H1 (cell line): Measurements from ENCODE around the gene PUDP. TPM values are rescaled to one million over a fixed set of nuclear protein-coding genes. Genes with fewer than 3 reads are reported as not detected.

Experiments used
- CTCF ChIA-PET: fragments of 300-600 bp; sonication (Branson Sonifier 250); formaldehyde crosslinking; loops from one replicate; lab custom pipeline; 2021; ENCODE audit not compliant: partially characterized antibody; lab: Charles Lee
- POLR2A ChIA-PET: fragments of 300-600 bp; sonication (Branson Sonifier 250); formaldehyde crosslinking; loops from one replicate; lab custom pipeline; 2021; ENCODE audit warnings: inconsistent platforms; ENCODE audit not compliant: partially characterized antibody; lab: Charles Lee
- DNase-seq, 2 experiments: peaks; one replicate each; pipeline versions ENCODE4 v3.0.0 to v3.0.0-alpha.2; 2010 to 2022; ENCODE audit warnings: low spot score in 2 of 2, low read depth in 1 of 2, mixed read lengths in 1 of 2
- FAIRE-seq: peaks from 2 replicates; lab custom pipeline; 2011; peaks lifted over from hg19 to GRCh38; lab: Jason Lieb, UNC
- H2AFZ ChIP-seq: 2 replicates; pipeline ENCODE4 v1.8.1; 2012; ENCODE audit warnings: low read length, inconsistent platforms
- H2AK5ac ChIP-seq: 2 replicates; pipeline ENCODE4 v1.6.1; 2013; ENCODE audit warnings: low read depth, low read length
- H2BK120ac ChIP-seq: replicated peaks from 2 replicates; pipeline ENCODE3; 2013; ENCODE audit warnings: low read depth, low read length, inconsistent platforms
- H2BK12ac ChIP-seq: 2 replicates; pipeline ENCODE4 v1.6.1; 2013; ENCODE audit warnings: low read depth, low read length
- H2BK15ac ChIP-seq: 2 replicates; pipeline ENCODE4 v1.6.1; 2013; ENCODE audit warnings: low read length
- H2BK20ac ChIP-seq: 2 replicates; pipeline ENCODE4 v1.6.1; 2013; ENCODE audit warnings: low read length
- H2BK5ac ChIP-seq: 2 replicates; pipeline ENCODE4 v1.6.1; 2013; ENCODE audit warnings: low read depth, low read length
- H3K14ac ChIP-seq: 2 replicates; pipeline ENCODE4 v1.6.1; 2013; ENCODE audit warnings: inconsistent platforms; ENCODE audit not compliant: insufficient read length
- H3K18ac ChIP-seq: 2 replicates; pipeline ENCODE4 v1.6.1; 2013; ENCODE audit warnings: low read length; ENCODE audit errors: extremely low read depth
- H3K23ac ChIP-seq: 2 replicates; pipeline ENCODE4 v1.6.1; 2013; ENCODE audit warnings: inconsistent platforms; ENCODE audit not compliant: insufficient read length
- H3K23me2 ChIP-seq: 2 replicates; pipeline ENCODE4 v1.6.1; 2013; ENCODE audit warnings: low read depth, low read length
- H3K27ac ChIP-seq: 2 replicates; pipeline ENCODE4 v1.6.1; 2011; ENCODE audit warnings: low read depth, low read length, inconsistent platforms
- H3K27me3 ChIP-seq, 4 experiments: replicated peaks in 1 of 4; 1 replicate in 1 of 4; 2 replicates in 3 of 4; pipeline versions ENCODE4 v1.6.1 to v1.8.1; 2011 to 2013; ENCODE audit warnings: low read length in 3 of 4, mild to moderate bottlenecking in 3 of 4, inconsistent platforms in 2 of 4, mixed read lengths in 2 of 4, moderate library complexity in 1 of 4; ENCODE audit not compliant: control insufficient read depth in 3 of 4, insufficient read depth in 3 of 4; ENCODE audit errors: extremely low read depth in 1 of 4
- H3K36me3 ChIP-seq, 4 experiments: 2 replicates each; pipeline versions ENCODE4 v1.6.1 to v1.8.1; 2011 to 2013; ENCODE audit warnings: mild to moderate bottlenecking in 4 of 4, low read length in 3 of 4, moderate library complexity in 2 of 4, control low read depth in 1 of 4, inconsistent platforms in 1 of 4; ENCODE audit not compliant: insufficient read depth in 4 of 4, control insufficient read depth in 2 of 4
- H3K4ac ChIP-seq: replicated peaks from 2 replicates; pipeline ENCODE3; 2013; ENCODE audit warnings: low read length, low read depth, mixed read lengths, inconsistent platforms; ENCODE audit not compliant: insufficient read length
- H3K4me1 ChIP-seq, 4 experiments: replicated peaks in 1 of 4; 1 replicate in 1 of 4; 2 replicates in 3 of 4; pipeline versions ENCODE4 v1.6.1 to v1.8.1; 2011 to 2013; ENCODE audit warnings: low read length in 3 of 4, inconsistent platforms in 2 of 4, mixed read lengths in 1 of 4; ENCODE audit not compliant: insufficient read depth in 4 of 4, control insufficient read depth in 3 of 4
- H3K4me2 ChIP-seq, 2 experiments: 2 replicates each; pipeline versions ENCODE4 v1.6.1 to v1.8.1; 2011 to 2013; ENCODE audit warnings: low read depth in 2 of 2, low read length in 2 of 2, control low read depth in 1 of 2, inconsistent platforms in 1 of 2, mild to moderate bottlenecking in 1 of 2; ENCODE audit not compliant: insufficient read depth in 1 of 2
- H3K4me3 ChIP-seq, 4 experiments: fragments of 200-600, 300-600 bp in 1 of 4; sonication (generic), shearing (Covaris generic), sonication (Bioruptor Twin) in 1 of 4; 2 replicates each; pipeline versions ENCODE4 v1.5.1 to v1.8.1; 2011 to 2016; ENCODE audit warnings: low read length in 4 of 4, low read depth in 3 of 4, control low read depth in 2 of 4, inconsistent platforms in 2 of 4, mild to moderate bottlenecking in 2 of 4, mixed read lengths in 1 of 4, moderate library complexity in 1 of 4; ENCODE audit not compliant: insufficient read depth in 2 of 4; ENCODE audit errors: extremely low read depth in 1 of 4
- H3K56ac ChIP-seq: replicated peaks from 2 replicates; pipeline ENCODE3; 2013; ENCODE audit warnings: low read depth, mild to moderate bottlenecking, mixed read lengths, low read length, inconsistent platforms; ENCODE audit not compliant: insufficient read length
- H3K79me1 ChIP-seq: 2 replicates; pipeline ENCODE4 v1.6.1; 2013; ENCODE audit warnings: low read depth, low read length, control low read depth
- H3K79me2 ChIP-seq, 2 experiments: 2 replicates each; pipeline versions ENCODE4 v1.6.1 to v1.8.1; 2012 to 2013; ENCODE audit warnings: low read length in 2 of 2, mild to moderate bottlenecking in 2 of 2, inconsistent platforms in 1 of 2; ENCODE audit not compliant: insufficient read depth in 2 of 2, control insufficient read depth in 1 of 2
- H3K9ac ChIP-seq, 4 experiments: replicated peaks in 1 of 4; 1 replicate in 1 of 4; 2 replicates in 3 of 4; pipeline versions ENCODE4 v1.6.1 to v1.8.1; 2011 to 2013; ENCODE audit warnings: low read depth in 3 of 4, low read length in 3 of 4, control low read depth in 2 of 4, mild to moderate bottlenecking in 2 of 4, moderate library complexity in 2 of 4, inconsistent platforms in 1 of 4; ENCODE audit errors: extremely low read depth in 1 of 4
- H3K9me3 ChIP-seq, 2 experiments: 2 replicates each; pipeline versions ENCODE4 v1.6.1 to v1.8.1; 2012 to 2013; ENCODE audit warnings: mild to moderate bottlenecking in 2 of 2, moderate library complexity in 2 of 2, control low read depth in 1 of 2, inconsistent platforms in 1 of 2, low read depth in 1 of 2, low read length in 1 of 2, mixed read lengths in 1 of 2; ENCODE audit not compliant: insufficient read depth in 2 of 2
- H4K20me1 ChIP-seq, 2 experiments: replicated peaks in 1 of 2; 2 replicates each; pipeline versions ENCODE3 to v1.8.1; 2011 to 2013; ENCODE audit warnings: inconsistent platforms in 2 of 2, low read length in 2 of 2, mild to moderate bottlenecking in 1 of 2; ENCODE audit not compliant: insufficient read depth in 2 of 2, control insufficient read depth in 1 of 2
- H4K5ac ChIP-seq: 2 replicates; pipeline ENCODE4 v1.6.1; 2013; ENCODE audit warnings: low read length, low read depth, mixed read lengths, inconsistent platforms; ENCODE audit not compliant: insufficient read length
- H4K8ac ChIP-seq: 2 replicates; pipeline ENCODE4 v1.8.0; 2013; ENCODE audit warnings: mild to moderate bottlenecking, moderate library complexity, low read length, inconsistent platforms; ENCODE audit not compliant: insufficient read depth; ENCODE audit errors: extremely low read depth
- H4K91ac ChIP-seq: replicated peaks from 2 replicates; pipeline ENCODE3; 2013; ENCODE audit warnings: low read length, mixed read lengths, inconsistent platforms; ENCODE audit not compliant: insufficient read length
- BCL11A ChIP-seq, 2 experiments: IDR thresholded peaks; one replicate each; pipeline ENCODE4 v1.6.1; 2011; ENCODE audit warnings: low read depth in 2 of 2, low read length in 2 of 2, mild to moderate bottlenecking in 2 of 2
- CREB1 ChIP-seq: IDR thresholded peaks from 2 replicates; pipeline ENCODE4 v1.6.1; 2012; ENCODE audit warnings: inconsistent platforms
- EP300 ChIP-seq, 2 experiments: IDR thresholded peaks; 1 replicate in 1 of 2; 2 replicates in 1 of 2; pipeline ENCODE4 v1.6.1; 2011 to 2012; ENCODE audit warnings: low read depth in 2 of 2, low read length in 2 of 2, mild to moderate bottlenecking in 2 of 2, borderline replicate concordance in 1 of 2, inconsistent platforms in 1 of 2, moderate library complexity in 1 of 2
- SP2 ChIP-seq: IDR thresholded peaks from 2 replicates; pipeline ENCODE4 v1.6.1; 2012; ENCODE audit warnings: mild to moderate bottlenecking, low read length, inconsistent platforms
- TAF1 ChIP-seq: IDR thresholded peaks from 2 replicates; pipeline ENCODE4 v1.6.1; 2011; ENCODE audit warnings: mild to moderate bottlenecking, low read depth, low read length
- TEAD4 ChIP-seq: IDR thresholded peaks from 2 replicates; pipeline ENCODE4 v1.6.1; 2012; ENCODE audit warnings: low read depth, low read length, inconsistent platforms, mixed read lengths
- YY1 ChIP-seq: IDR thresholded peaks from 2 replicates; pipeline ENCODE4 v1.6.1; 2011; ENCODE audit warnings: low read depth, mild to moderate bottlenecking, low read length
- WGBS, 2 experiments: shearing (Covaris generic) in 1 of 2; methylation state at CpG; one replicate each; pipeline versions ENCODE4 v1.1.6 to v1.1.7; 2013 to 2015; ENCODE audit warnings: low lambda C conversion rate in 2 of 2, mixed read lengths in 2 of 2, inconsistent platforms in 1 of 2, low coverage in 1 of 2, missing lambda C conversion rate in 1 of 2; ENCODE audit not compliant: insufficient replicate concordance in 2 of 2, insufficient coverage in 1 of 2, insufficient read length in 1 of 2; ENCODE audit errors: extremely low coverage in 1 of 2, missing lambda C conversion rate in 1 of 2; 5-methylcytosine and 5-hydroxymethylcytosine counted together
- polyA plus RNA-seq, 7 experiments: library from polyadenylated mRNA; depleted of rRNA in 3 of 7; stranded (reverse) in 5 of 7; unstranded in 2 of 7; fragments of >200 nt in 5 of 7; fragments of 200-250 nt in 2 of 7; gene quantifications; 1 replicate in 5 of 7; 2 replicates in 1 of 7; 4 replicates in 1 of 7; pipeline versions ENCODE4 v1.2.1 to v1.2.3, GENCODE V29; 2011 to 2013; ENCODE audit warnings: missing spikeins in 2 of 7, mixed read lengths in 2 of 7
- total RNA-seq: library from RNA; stranded (reverse); fragmentation: NEBNext Ultra II Directional; extraction: Animal tissue kit (Norgen Biotek cat#: 25700); gene quantifications from 2 replicates; pipeline ENCODE4 v1.2.1, GENCODE V29; 2021
- TF ChIP-seq, protein P1 (sequence below): IDR thresholded peaks from 2 replicates; pipeline ENCODE4 v1.6.1; 2012; ENCODE audit warnings: inconsistent platforms

The PUDP gene
- total and polyA plus RNA-seq, 2 of the 8 experiments (the other 6 are each of a cell fraction or from before 2014, with no cell fraction given), result 27.2 to 30.2 TPM

DNA sequence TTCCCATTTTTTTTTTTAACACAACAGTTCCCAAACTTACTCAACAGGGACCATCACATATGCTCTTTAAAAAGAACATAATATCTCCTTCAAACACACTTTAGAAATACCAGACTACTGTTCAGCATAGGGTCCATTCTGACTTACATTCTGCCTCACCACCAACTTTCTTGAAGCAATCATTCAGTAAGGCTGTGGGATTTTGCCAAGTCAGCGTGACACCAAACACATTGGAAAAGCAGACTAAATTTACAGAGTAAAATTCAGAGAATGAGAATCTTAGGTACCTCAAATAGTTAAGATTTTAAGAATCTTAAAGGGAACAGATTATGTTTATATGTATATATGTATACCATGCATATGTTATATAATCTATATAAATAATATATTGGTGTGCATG lies 7.2 kb upstream of the PUDP start:
- POLR2A ChIA-PET, result no interaction called here
- H3K27me3 ChIP-seq, result no peaks in the 10 kb centered on the region
- H3K14ac ChIP-seq, result no peak overlapping the region
- no peak for DNase-seq
- no peaks in the 10 kb centered on the region for H3K36me3 ChIP-seq
- H3K9ac ChIP-seq, result no peak overlapping the region
- H2BK5ac ChIP-seq, result no peak overlapping the region
- peaks cover 0 to 8% (median 0%) of the 10 kb centered on the region in 4 experiments; a peak in 2 of 7 replicates for H3K4me1 ChIP-seq
- H3K23me2 ChIP-seq, result no peaks in the 10 kb centered on the region
- no peak overlapping the region for H2BK20ac ChIP-seq
- no peak overlapping the region for H4K5ac ChIP-seq
- H3K27ac ChIP-seq, result no peak overlapping the region
- no peak for FAIRE-seq
- no peaks in the 10 kb centered on the region for H3K79me1 ChIP-seq
- no peak overlapping the region for H3K18ac ChIP-seq
- no peak overlapping the region for H2BK120ac ChIP-seq
- no peak overlapping the region for H4K8ac ChIP-seq
- CTCF ChIA-PET, result interaction anchor here (0.7 kb wide), 1 partner anchor 36 kb away, joined by 3 read pairs; no protein-coding TSS in a partner anchor
- no peak overlapping the region for H3K4ac ChIP-seq
- no peak overlapping the region for H2AFZ ChIP-seq
- H2AK5ac ChIP-seq, result no peak overlapping the region
- H2BK15ac ChIP-seq, result no peak overlapping the region
- no peak overlapping the region for H4K91ac ChIP-seq
- no peak overlapping the region for H3K56ac ChIP-seq
- H4K20me1 ChIP-seq, result no peaks in the 10 kb centered on the region
- H3K23ac ChIP-seq, result no peak overlapping the region
- no peak overlapping the region for H3K4me2 ChIP-seq
- WGBS, 2 experiments, result 92% methylated on average over 1 of the region's 1 CpG; no CpG with 5 or more reads in 1 of the 2 experiments
- H3K9me3 ChIP-seq, result no peaks in the 10 kb centered on the region
- no peaks in the 10 kb centered on the region for H3K79me2 ChIP-seq
- no peak overlapping the region for H2BK12ac ChIP-seq
- H3K4me3 ChIP-seq, result no peak overlapping the region
- TF ChIP-seq EP300 (IDR thresholded peaks at IDR 0.05; ENCODE audit: borderline replicate concordance in 1 of 2, low read depth in 2 of 2, low read length in 2 of 2), result no peak
- no peak for TF ChIP-seq TAF1
- TF ChIP-seq BCL11A (IDR thresholded peaks at IDR 0.05; ENCODE audit: low read depth in 2 of 2, low read length in 2 of 2), result no peak
- TF ChIP-seq, protein P1, sequence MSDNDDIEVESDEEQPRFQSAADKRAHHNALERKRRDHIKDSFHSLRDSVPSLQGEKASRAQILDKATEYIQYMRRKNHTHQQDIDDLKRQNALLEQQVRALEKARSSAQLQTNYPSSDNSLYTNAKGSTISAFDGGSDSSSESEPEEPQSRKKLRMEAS, result no peak
- no peak for TF ChIP-seq SP2
- no peak for TF ChIP-seq CREB1
- no peak for TF ChIP-seq YY1
- no peak for TF ChIP-seq TEAD4
